ENCODE data around the gene EIF3F.

DNA sequence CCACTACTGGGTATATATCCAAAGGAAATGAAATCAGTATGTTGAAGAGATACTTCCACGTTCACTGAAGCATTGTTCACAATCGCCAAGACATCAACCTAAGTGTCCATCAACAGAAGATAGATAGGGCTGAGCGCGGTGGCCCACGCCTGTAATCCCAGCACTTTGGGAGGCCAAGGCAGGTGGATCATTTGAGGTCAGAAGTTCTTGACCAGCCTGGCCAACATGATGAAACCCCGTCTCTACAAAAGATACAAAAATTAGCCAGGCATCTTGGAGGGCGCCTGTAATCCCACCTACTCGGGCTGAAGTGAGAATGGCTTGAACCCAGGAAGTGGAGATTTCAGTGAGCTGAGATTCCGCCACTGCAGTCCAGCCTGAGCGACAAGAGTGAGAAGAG lies 12.7 kb downstream of the EIF3F start:
- TF ChIP-seq POLR2A (IDR thresholded peaks at IDR 0.05; ENCODE audit: low read depth, low read length) (no peak), TAF1 (IDR thresholded peaks at IDR 0.05; ENCODE audit: low read depth, low read length) (no peak), POLR2AphosphoS5 (IDR thresholded peaks at IDR 0.05; ENCODE audit: low read depth, low read length) (0 out of 2 replicates have a peak, but pooled peaks have one; percentile 17), SPI1 (IDR thresholded peaks at IDR 0.05; ENCODE audit: low read depth, low read length) (no peak), PAX5 (IDR thresholded peaks at IDR 0.05; ENCODE audit: insufficient read depth, low read length, severe bottlenecking) (no peak), POU2F2 (IDR thresholded peaks at IDR 0.05; ENCODE audit: low read depth, low read length) (no peak)

Measured in GM12891 (cell line).